Testis (tissue), 2 donors: Measurements from ENCODE around the gene THADA.

ENCODE experiments used
- CTCF ChIP-seq, 3 experiments: fragments of 450-650 bp in 2 of 3; fragments of 200-600 bp in 1 of 3; sonication (generic) in 1 of 3; IDR thresholded peaks; one replicate each; pipeline ENCODE4 v1.5.1; 2016 to 2019; ENCODE audit warnings: antibody characterized with exemption in 3 of 3, mild to moderate bottlenecking in 2 of 3, moderate library complexity in 1 of 3
- POLR2A ChIP-seq: fragments of 450-650 bp; IDR thresholded peaks from one replicate; pipeline ENCODE4 v1.6.1; 2017; ENCODE audit warnings: antibody characterized with exemption, mild to moderate bottlenecking, moderate library complexity

- TF ChIP-seq POLR2A (no peak), CTCF (IDR thresholded peaks at IDR 0.05) (no peak)
These were observed 376.2 kb downstream of the THADA start for GRCh38 chr2:43219383-43220228.
